GM23338 (cell line): Measurements from ENCODE around the gene CD6. TPM values are rescaled to one million over a fixed set of nuclear protein-coding genes. Genes with fewer than 3 reads are reported as not detected.

Experiments used
- ATAC-seq: fragments of 200-7000 bp; cut with Tn5 transposase; 3 replicates; pipeline ENCODE4 v1.9.1; 2020
- DNase-seq: peaks from one replicate; pipeline ENCODE4 v3.0.0-alpha.2; 2015; ENCODE audit warnings: low spot score
- H2AFZ ChIP-seq: fragments of 200-600 bp; sonication (generic); 2 replicates; pipeline ENCODE4 v1.8.0; 2016; ENCODE audit warnings: antibody characterized with exemption, mild to moderate bottlenecking, moderate library complexity
- H3F3A ChIP-seq: fragments of 200-600 bp; sonication (generic); replicated peaks from 2 replicates; pipeline ENCODE4 v1.8.0; 2017; ENCODE audit warnings: antibody characterized with exemption, mixed run types, low read depth
- H3K27ac ChIP-seq: fragments of 200-600 bp; sonication (generic); 2 replicates; pipeline ENCODE4 v1.6.1; 2016; ENCODE audit warnings: low read depth
- H3K27me3 ChIP-seq: fragments of 200-600 bp; sonication (generic); 2 replicates; pipeline ENCODE4 v1.8.0; 2016; ENCODE audit warnings: mild to moderate bottlenecking, mixed run types, moderate library complexity; ENCODE audit not compliant: insufficient read depth
- H3K36me3 ChIP-seq: fragments of 200-600 bp; sonication (generic); 2 replicates; pipeline ENCODE4 v1.8.0; 2016; ENCODE audit warnings: mild to moderate bottlenecking; ENCODE audit not compliant: insufficient read depth
- H3K4me1 ChIP-seq: fragments of 200-600 bp; sonication (generic); 2 replicates; pipeline ENCODE4 v1.8.0; 2016; ENCODE audit warnings: mild to moderate bottlenecking, moderate library complexity; ENCODE audit not compliant: insufficient read depth
- H3K4me2 ChIP-seq: fragments of 200-600 bp; sonication (generic); 2 replicates; pipeline ENCODE4 v1.7.1; 2017; ENCODE audit warnings: mixed run types
- H3K4me3 ChIP-seq: fragments of 200-600 bp; sonication (generic); 2 replicates; pipeline ENCODE4 v1.6.1; 2016; ENCODE audit warnings: mixed run types
- H3K79me2 ChIP-seq: fragments of 200-600 bp; sonication (generic); replicated peaks from 2 replicates; pipeline ENCODE4 v1.8.0; 2017; ENCODE audit warnings: mild to moderate bottlenecking; ENCODE audit not compliant: insufficient read depth
- H3K9me2 ChIP-seq: fragments of 200-600 bp; sonication (generic); 2 replicates; pipeline ENCODE4 v1.8.0; 2017; ENCODE audit not compliant: insufficient read depth
- H4K20me1 ChIP-seq: fragments of 200-600 bp; sonication (generic); replicated peaks from 2 replicates; pipeline ENCODE4 v1.8.0; 2017; ENCODE audit warnings: mild to moderate bottlenecking; ENCODE audit not compliant: insufficient read depth
- H3K27ac Mint-ChIP-seq: 2 replicates; pipeline ENCODE4 v1.8.0; 2020; ENCODE audit warnings: inconsistent platforms, mild to moderate bottlenecking, moderate library complexity, mixed read lengths
- H3K27me3 Mint-ChIP-seq: 3 replicates; pipeline ENCODE4 v1.8.0; 2022; ENCODE audit warnings: low read depth, mild to moderate bottlenecking, moderate library complexity, mixed read lengths, inconsistent platforms; ENCODE audit not compliant: insufficient read depth, poor library complexity
- H3K36me3 Mint-ChIP-seq: 3 replicates; pipeline ENCODE4 v1.8.0; 2021; ENCODE audit warnings: low read depth, mild to moderate bottlenecking, inconsistent platforms, moderate library complexity, mixed read lengths
- H3K4me1 Mint-ChIP-seq: 3 replicates; pipeline ENCODE4 v1.8.0; 2020; ENCODE audit warnings: mild to moderate bottlenecking, inconsistent platforms, mixed read lengths
- H3K4me3 Mint-ChIP-seq: 3 replicates; pipeline ENCODE4 v1.8.0; 2021; ENCODE audit warnings: moderate library complexity, mild to moderate bottlenecking, inconsistent platforms, mixed read lengths
- H3K9me3 Mint-ChIP-seq: 3 replicates; pipeline ENCODE4 v1.8.0; 2020; ENCODE audit warnings: moderate library complexity, mild to moderate bottlenecking, inconsistent platforms, mixed read lengths
- ETS1 ChIP-seq: IDR thresholded peaks from 2 replicates; pipeline ENCODE4 v1.6.1; 2016; ENCODE audit warnings: antibody characterized with exemption
- EZH2phosphoT487 ChIP-seq: fragments of 200-600 bp; sonication (generic); IDR thresholded peaks from one replicate; pipeline ENCODE4 v1.8.1; 2018; ENCODE audit warnings: antibody characterized with exemption; ENCODE audit not compliant: unreplicated experiment
- NANOG ChIP-seq: IDR thresholded peaks from 2 replicates; pipeline ENCODE4 v1.6.1; 2016; ENCODE audit warnings: antibody characterized with exemption, borderline replicate concordance
- POLR2AphosphoS5 ChIP-seq: IDR thresholded peaks from 2 replicates; pipeline ENCODE4 v1.6.1; 2016; ENCODE audit warnings: antibody characterized with exemption, low read depth
- REST ChIP-seq: IDR thresholded peaks from one replicate; pipeline ENCODE4 v1.6.1; 2018; ENCODE audit warnings: antibody characterized with exemption; ENCODE audit not compliant: unreplicated experiment
- STAT1 ChIP-seq: IDR thresholded peaks from one replicate; pipeline ENCODE4 v1.6.1; 2016; ENCODE audit warnings: antibody characterized with exemption; ENCODE audit not compliant: unreplicated experiment
- ZNF114 ChIP-seq: fragments of 250-450 bp; sonication (Bioruptor Pico); IDR thresholded peaks from 2 replicates; pipeline ENCODE4 v1.5.0; 2020; ENCODE audit warnings: mild to moderate bottlenecking, moderate library complexity
- ZNF331 ChIP-seq: fragments of 250-450 bp; sonication (Bioruptor Pico); IDR thresholded peaks from 2 replicates; pipeline ENCODE4 v1.5.0; 2020; ENCODE audit warnings: low read depth, mild to moderate bottlenecking, moderate library complexity
- ZNF462 ChIP-seq: fragments of 250-450 bp; sonication (Bioruptor Pico); IDR thresholded peaks from 2 replicates; pipeline ENCODE4 v1.5.0; 2020; ENCODE audit warnings: mild to moderate bottlenecking, moderate library complexity
- polyA plus RNA-seq: library from polyadenylated mRNA; unstranded; fragments of >200 nt; fragmentation: Nextera tagmentation; extraction: Ambion mirVana; gene quantifications from 2 replicates; pipeline ENCODE4 v1.2.1, GENCODE V29; 2016
- total RNA-seq: library from RNA; depleted of rRNA; stranded (reverse); fragments of >200 nt; shearing (Covaris generic); gene quantifications from 2 replicates; pipeline ENCODE4 v1.2.3, GENCODE V29; 2014

CD6 gene
- total and polyA plus RNA-seq, 2 experiments from 2014 or later, result 0.49 TPM; not detected in 1

- TF ChIP-seq ETS1 (no peak), REST (no peak)
Measured at GRCh38 chr11:61042537-61042936, 71.1 kb downstream of the CD6 start (continued).

- Mint-ChIP-seq H3K27ac (no peak overlapping the region), H3K4me3 (no peak overlapping the region), H3K9me3 (no peaks in the 10 kb centered on the region), H3K27me3 (peaks cover 6% of the 10 kb centered on the region), H3K4me1 (peaks cover 14% of the 10 kb centered on the region), H3K36me3 (no peaks in the 10 kb centered on the region)
- DNase-seq (no peak), ATAC-seq (no peak)
- Histone ChIP-seq H3K4me3 (no peak overlapping the region), H3F3A (no peaks in the 10 kb centered on the region), H3K27me3 (no peaks in the 10 kb centered on the region), H3K4me1 (peaks cover 3% of the 10 kb centered on the region), H3K27ac (no peak overlapping the region), H2AFZ (no peak overlapping the region), H4K20me1 (no peaks in the 10 kb centered on the region), H3K9me2 (no peaks in the 10 kb centered on the region), H3K36me3 (no peaks in the 10 kb centered on the region), H3K79me2 (no peaks in the 10 kb centered on the region), H3K4me2 (no peak overlapping the region)
- no peak for TF ChIP-seq REST
- TF ChIP-seq NANOG, result no peak
- no peak for TF ChIP-seq ZNF114 (CRISPR knock-in tag)
- TF ChIP-seq STAT1, result no peak
- no peak for TF ChIP-seq ZNF331
- no peak for TF ChIP-seq EZH2phosphoT487
- no peak for TF ChIP-seq POLR2AphosphoS5
- no peak for TF ChIP-seq ZNF462 (CRISPR knock-in tag)
- TF ChIP-seq ETS1, result no peak
Measured at GRCh38 chr11:61042961-61043540, 71.6 kb downstream of the CD6 start.
